ENCODE measurements around the gene ZSCAN22. TPM values are rescaled to one million over a fixed set of nuclear protein-coding genes. Genes with fewer than 3 reads are reported as not detected.

The ZSCAN22 gene
- total and polyA plus RNA-seq, 2 donors (not counting 3 experiments of a cell fraction or from before 2014, with no cell fraction given), result 3.6 to 3.7 TPM

- DNase-seq (ENCODE audit: low read depth, low spot score) (no peak), FAIRE-seq (no peak)
- Histone ChIP-seq H3K79me2 (ENCODE audit: control insufficient read depth, insufficient read depth, low read length) (no peaks in the 10 kb centered on the region), H3K36me3 (ENCODE audit: control insufficient read depth in 2 of 2, extremely low read depth in 1 of 2, insufficient read depth in 2 of 2, low read length in 2 of 2) (peaks cover 0 to 17% of the 10 kb centered on the region in 2 experiments), H3K9me1 (replicated peaks; ENCODE audit: control insufficient read depth, extremely low read depth, insufficient read depth, low read length) (no peaks in the 10 kb centered on the region), H3K27ac (ENCODE audit: insufficient read depth, low read depth, low read length) (no peak overlapping the region), H3K9me3 (replicated peaks; ENCODE audit: control insufficient read depth, insufficient read depth, low read length) (no peaks in the 10 kb centered on the region), H4K20me1 (replicated peaks; ENCODE audit: control insufficient read depth, extremely low read depth, insufficient read depth, low read length) (no peaks in the 10 kb centered on the region), H3K27me3 (ENCODE audit: control insufficient read depth in 2 of 2, insufficient read depth in 2 of 2, low read length in 2 of 2) (no peaks in the 10 kb centered on the region), H2AFZ (ENCODE audit: low read depth, low read length) (no peak overlapping the region), H3K4me1 (ENCODE audit: control insufficient read depth, extremely low read depth, insufficient read depth, low read length) (no peaks in the 10 kb centered on the region), H3K9ac (replicated peaks; ENCODE audit: extremely low read depth, insufficient read depth, low read length) (no peak overlapping the region), H3K4me2 (ENCODE audit: insufficient read depth, low read length) (no peak overlapping the region), H3K4me3 (replicated peaks in 1 of 3; ENCODE audit: insufficient read depth in 1 of 3, low read depth in 1 of 3, low read length in 3 of 3) (no peak overlapping the region)
- TF ChIP-seq EZH2 (IDR thresholded peaks at IDR 0.05; ENCODE audit: borderline replicate concordance, low read depth, low read length, severe bottlenecking), result no peak
- TF ChIP-seq JUN (IDR thresholded peaks at IDR 0.05; ENCODE audit: borderline replicate concordance, insufficient read depth, insufficient read length, low read depth), result no peak
- no peak for TF ChIP-seq CTCF (IDR thresholded peaks at IDR 0.05; ENCODE audit: extremely low read depth in 1 of 2, insufficient read depth in 1 of 2, low read depth in 1 of 2, low read length in 2 of 2)
- TF ChIP-seq MAX (IDR thresholded peaks at IDR 0.05; ENCODE audit: insufficient read depth, insufficient read length), result no peak
- no peak for TF ChIP-seq FOS (IDR thresholded peaks at IDR 0.05; ENCODE audit: borderline replicate concordance, insufficient read depth, low read length)
- no peak for TF ChIP-seq POLR2A (IDR thresholded peaks at IDR 0.05; ENCODE audit: low read depth, low read length)
- TF ChIP-seq POLR2AphosphoS5 (IDR thresholded peaks at IDR 0.05; ENCODE audit: insufficient read depth, low read depth, low read length), result no peak
- no peak for TF ChIP-seq GATA2 (IDR thresholded peaks at IDR 0.05; ENCODE audit: insufficient read depth, insufficient read length, low read depth, low read length)
- dilution Hi-C loops (cut with MboI; ENCODE audit: extremely low pct_ligation_motif_present, low sequenced_read_pairs) (no loop called here), intact Hi-C loops (cut with micrococcal nuclease) (no loop called here)
- ChIA-PET POLR2A (no interaction called here), CTCF (interaction anchor here (0.9 kb wide), 1 partner anchor 9 kb away, joined by 3 read pairs; the partner anchor contains the start of gene ZSCAN22)
- no TSS peak for BruUV-seq (replicated peaks)
Measured at GRCh38 chr19:58318297-58318696, 8.5 kb upstream of the ZSCAN22 start.
